ENCODE measurements around the gene MAGEA11. TPM values are rescaled to one million over a fixed set of nuclear protein-coding genes. Genes with fewer than 3 reads are reported as not detected.
"Not testable (repeated sequence)": the region's sequence is repeated elsewhere in the genome, so short reads cannot be mapped to it uniquely, and the experiment has no call there.

Gene MAGEA11
- polyA plus RNA-seq: not detected in 3 replicates
- polyA plus RNA-seq (2011; ENCODE audit: low read depth): not detected
- not detected in 2 replicates for polyA plus RNA-seq (2011; cell fraction: cytosol; rRNA removed)
- polyA plus RNA-seq (2011; cell fraction: nucleus; rRNA removed): 0.04 TPM in 1 of 2 replicates, not detected in the other
- polyA plus RNA-seq (2012; ENCODE audit: low replicate concordance): not detected in 2 replicates
- polyA minus RNA-seq: not detected in 3 replicates
- not detected for polyA minus RNA-seq (2011; cell fraction: cytosol; rRNA and poly(A)+ RNA removed)
- polyA minus RNA-seq (2011; cell fraction: nucleus; rRNA and poly(A)+ RNA removed): not detected in 2 replicates

GRCh38 chrX:149711545-149712236 is at the start of gene MAGEA11:
MAGEA11 (plus strand) TSS chrX:149712060; CDS start chrX:149713160, 1,100 bp downstream.
- H3K4me2 ChIP-seq (ENCODE audit: control insufficient read depth, extremely low read depth, insufficient read depth, low read depth, low read length): no peak within 1 kb of the TSS
- no peaks in the 10 kb centered on the region for H3K36me3 ChIP-seq (ENCODE audit: control insufficient read depth in 2 of 2, extremely low read depth in 1 of 2, insufficient read depth in 2 of 2, low read length in 2 of 2)
- FAIRE-seq (no peak), DNase-seq (ENCODE audit: low read depth, low spot score) (no peak)
- H3K9ac ChIP-seq (ENCODE audit: control insufficient read depth, extremely low read depth, insufficient read depth, low read length): no peak within 1 kb of the TSS
- H3K9me1 ChIP-seq (ENCODE audit: control insufficient read depth, extremely low read depth, insufficient read depth, low read length): no peaks in the 10 kb centered on the region
- dilution Hi-C loops (cut with MboI; ENCODE audit: extremely low pct_ligation_motif_present, low sequenced_read_pairs): no loop called here
- no peak within 1 kb of the TSS for H3K4me3 ChIP-seq (ENCODE audit: control insufficient read depth in 2 of 3, extremely low read depth in 1 of 3, insufficient read depth in 2 of 3, low read depth in 1 of 3, low read length in 3 of 3)
- no peaks in the 10 kb centered on the region for H4K20me1 ChIP-seq (ENCODE audit: control insufficient read depth, extremely low read depth, insufficient read depth, low read length)
- TF ChIP-seq EZH2 (IDR thresholded peaks at IDR 0.05; ENCODE audit: low read length) (no peak), CTCF (optimal IDR thresholded peaks at IDR 0.05 in 1 of 3, IDR thresholded peaks at IDR 0.05 in 1 of 3, conservative IDR thresholded peaks at IDR 0.05 in 1 of 3; ENCODE audit: extremely low read depth in 1 of 3, insufficient read depth in 2 of 3, low read length in 3 of 3) (no peak)
- no peaks in the 10 kb centered on the region for H3K79me2 ChIP-seq (ENCODE audit: control insufficient read depth, insufficient read depth, low read length)
- no peaks in the 10 kb centered on the region for H3K9me3 ChIP-seq (ENCODE audit: control insufficient read depth, low read depth, low read length)
- H2AFZ ChIP-seq (ENCODE audit: control insufficient read depth, low read length): no peak within 1 kb of the TSS
- peaks cover 3% of the 10 kb centered on the region for H3K27me3 ChIP-seq (ENCODE audit: control insufficient read depth, extremely low read depth, insufficient read depth, low read length)
- no peak within 1 kb of the TSS for H3K27ac ChIP-seq (ENCODE audit: control insufficient read depth, insufficient read depth, low read length)
- no peaks in the 10 kb centered on the region for H3K4me1 ChIP-seq (ENCODE audit: control insufficient read depth, extremely low read depth, insufficient read depth, low read length)

- H4K20me1 ChIP-seq (ENCODE audit: control insufficient read depth, extremely low read depth, insufficient read depth, low read length); H3K9me1 ChIP-seq (ENCODE audit: control insufficient read depth, extremely low read depth, insufficient read depth, low read length); H3K4me1 ChIP-seq (ENCODE audit: control insufficient read depth, extremely low read depth, insufficient read depth, low read length); H3K27me3 ChIP-seq (ENCODE audit: control insufficient read depth, extremely low read depth, insufficient read depth, low read length); H3K4me3 ChIP-seq (ENCODE audit: control insufficient read depth in 2 of 3, extremely low read depth in 1 of 3, insufficient read depth in 2 of 3, low read depth in 1 of 3, low read length in 3 of 3); dilution Hi-C loops (cut with MboI; ENCODE audit: extremely low pct_ligation_motif_present, low sequenced_read_pairs); DNase-seq (ENCODE audit: low read depth, low spot score); FAIRE-seq; H2AFZ ChIP-seq (ENCODE audit: control insufficient read depth, low read length); H3K36me3 ChIP-seq (ENCODE audit: control insufficient read depth in 2 of 2, extremely low read depth in 1 of 2, insufficient read depth in 2 of 2, low read length in 2 of 2); H3K9ac ChIP-seq (ENCODE audit: control insufficient read depth, extremely low read depth, insufficient read depth, low read length); H3K79me2 ChIP-seq (ENCODE audit: control insufficient read depth, insufficient read depth, low read length); H3K4me2 ChIP-seq (ENCODE audit: control insufficient read depth, extremely low read depth, insufficient read depth, low read depth, low read length); H3K27ac ChIP-seq (ENCODE audit: control insufficient read depth, insufficient read depth, low read length); H3K9me3 ChIP-seq (ENCODE audit: control insufficient read depth, low read depth, low read length): not testable (repeated sequence)
Observed at GRCh38 chrX:149675088-149675487, 36.8 kb upstream of the MAGEA11 start.

GRCh38 chrX:149675554-149675953 is 36.3 kb upstream of the MAGEA11 start:
- H3K9me3 ChIP-seq (ENCODE audit: control insufficient read depth, low read depth, low read length); H3K36me3 ChIP-seq (ENCODE audit: control insufficient read depth in 2 of 2, extremely low read depth in 1 of 2, insufficient read depth in 2 of 2, low read length in 2 of 2); FAIRE-seq; H3K9ac ChIP-seq (ENCODE audit: control insufficient read depth, extremely low read depth, insufficient read depth, low read length); H3K9me1 ChIP-seq (ENCODE audit: control insufficient read depth, extremely low read depth, insufficient read depth, low read length); H3K4me1 ChIP-seq (ENCODE audit: control insufficient read depth, extremely low read depth, insufficient read depth, low read length); H3K27ac ChIP-seq (ENCODE audit: control insufficient read depth, insufficient read depth, low read length); H3K4me3 ChIP-seq (ENCODE audit: control insufficient read depth in 2 of 3, extremely low read depth in 1 of 3, insufficient read depth in 2 of 3, low read depth in 1 of 3, low read length in 3 of 3); H4K20me1 ChIP-seq (ENCODE audit: control insufficient read depth, extremely low read depth, insufficient read depth, low read length); dilution Hi-C loops (cut with MboI; ENCODE audit: extremely low pct_ligation_motif_present, low sequenced_read_pairs); H3K4me2 ChIP-seq (ENCODE audit: control insufficient read depth, extremely low read depth, insufficient read depth, low read depth, low read length); H3K27me3 ChIP-seq (ENCODE audit: control insufficient read depth, extremely low read depth, insufficient read depth, low read length); H2AFZ ChIP-seq (ENCODE audit: control insufficient read depth, low read length); DNase-seq (ENCODE audit: low read depth, low spot score); H3K79me2 ChIP-seq (ENCODE audit: control insufficient read depth, insufficient read depth, low read length): not testable (repeated sequence)

- H3K4me2 ChIP-seq (ENCODE audit: control insufficient read depth, extremely low read depth, insufficient read depth, low read depth, low read length); H3K9me3 ChIP-seq (ENCODE audit: control insufficient read depth, low read depth, low read length); H3K4me3 ChIP-seq (ENCODE audit: control insufficient read depth in 2 of 3, extremely low read depth in 1 of 3, insufficient read depth in 2 of 3, low read depth in 1 of 3, low read length in 3 of 3); H3K4me1 ChIP-seq (ENCODE audit: control insufficient read depth, extremely low read depth, insufficient read depth, low read length); H3K79me2 ChIP-seq (ENCODE audit: control insufficient read depth, insufficient read depth, low read length); DNase-seq (ENCODE audit: low read depth, low spot score); H3K27me3 ChIP-seq (ENCODE audit: control insufficient read depth, extremely low read depth, insufficient read depth, low read length); H4K20me1 ChIP-seq (ENCODE audit: control insufficient read depth, extremely low read depth, insufficient read depth, low read length); H2AFZ ChIP-seq (ENCODE audit: control insufficient read depth, low read length); H3K9me1 ChIP-seq (ENCODE audit: control insufficient read depth, extremely low read depth, insufficient read depth, low read length); H3K9ac ChIP-seq (ENCODE audit: control insufficient read depth, extremely low read depth, insufficient read depth, low read length); dilution Hi-C loops (cut with MboI; ENCODE audit: extremely low pct_ligation_motif_present, low sequenced_read_pairs); H3K36me3 ChIP-seq (ENCODE audit: control insufficient read depth in 2 of 2, extremely low read depth in 1 of 2, insufficient read depth in 2 of 2, low read length in 2 of 2); H3K27ac ChIP-seq (ENCODE audit: control insufficient read depth, insufficient read depth, low read length); FAIRE-seq: not testable (repeated sequence)
Observed at GRCh38 chrX:149679164-149679678, 32.6 kb upstream of the MAGEA11 start.
